ENCODE measurements around the gene KCNAB1.

Gene KCNAB1

DNA sequence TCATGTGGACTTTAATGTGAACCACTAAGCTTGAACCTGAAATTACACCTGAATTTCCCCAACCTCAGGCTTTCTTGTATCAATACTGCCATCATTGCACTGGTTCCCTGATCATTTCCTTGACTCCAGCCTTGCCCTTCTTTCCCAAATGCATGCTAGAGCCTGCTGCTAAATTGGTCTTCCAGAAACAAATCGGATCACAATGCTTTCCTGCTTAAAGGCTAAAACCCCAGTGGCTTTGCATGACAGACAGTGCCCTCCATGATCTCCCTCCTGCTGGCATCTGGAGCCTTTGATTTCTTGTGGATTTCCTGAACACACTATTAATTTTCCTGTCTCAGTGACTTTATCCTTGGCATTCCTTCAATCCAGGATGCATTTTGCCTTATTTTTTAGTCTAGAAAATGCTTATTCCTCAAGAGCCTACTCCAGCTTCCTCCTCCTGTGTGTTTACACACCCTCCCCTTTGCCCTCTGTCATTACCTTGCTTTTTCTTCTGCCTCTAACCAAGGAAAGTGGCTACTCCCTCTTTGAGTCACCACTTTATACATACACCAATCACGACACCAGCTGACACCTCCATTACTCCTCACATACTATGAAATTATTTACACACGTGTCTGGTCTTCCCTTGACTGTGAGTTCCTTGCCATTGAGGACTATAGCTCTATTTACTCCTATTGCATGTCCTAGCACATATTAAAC is 214.6 kb downstream of the KCNAB1 start:
- no peak for FAIRE-seq

DNA sequence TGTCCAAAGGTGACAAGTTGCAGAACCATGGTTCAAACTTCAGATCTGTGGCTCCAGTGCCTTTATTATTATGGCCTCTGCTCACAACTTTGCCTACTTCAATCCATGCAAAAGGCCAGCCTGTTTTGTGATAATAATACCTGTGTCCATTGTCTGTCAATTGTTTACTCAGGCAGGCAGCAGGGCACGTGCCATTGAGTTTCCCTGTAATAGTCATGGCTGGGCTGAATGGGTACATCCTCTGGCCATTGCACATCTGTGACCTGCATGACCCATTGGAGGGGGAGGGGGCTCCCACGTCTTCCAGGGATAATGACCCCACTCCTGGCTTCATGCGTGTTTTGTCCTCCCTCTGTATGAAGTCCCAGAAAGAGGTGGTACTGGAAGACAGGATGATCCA is 219.1 kb downstream of the KCNAB1 start:
- FAIRE-seq, result no peak

DNA sequence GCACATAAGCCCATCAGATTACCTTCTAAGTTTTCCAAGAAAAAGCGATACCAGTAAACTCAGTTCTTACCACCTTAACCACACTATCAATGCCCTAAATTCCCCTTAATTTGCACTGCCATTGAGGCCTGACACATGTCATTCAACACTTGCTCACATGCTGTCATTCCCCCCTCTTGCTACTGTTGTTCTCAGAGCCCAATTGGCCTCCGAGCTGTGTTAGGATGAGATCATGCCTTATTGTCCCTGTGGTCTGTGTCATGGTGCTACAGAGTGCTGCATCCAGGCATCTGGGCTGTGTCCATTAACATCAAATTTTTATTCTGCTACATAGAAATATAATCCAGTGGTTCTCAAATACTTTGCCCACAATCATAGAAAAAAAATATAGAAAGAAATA is 221.0 kb downstream of the KCNAB1 start:
- no peak for FAIRE-seq

- FAIRE-seq, result no peak
Observed at GRCh38 chr3:156341831-156342416, 221.5 kb downstream of the KCNAB1 start.

DNA sequence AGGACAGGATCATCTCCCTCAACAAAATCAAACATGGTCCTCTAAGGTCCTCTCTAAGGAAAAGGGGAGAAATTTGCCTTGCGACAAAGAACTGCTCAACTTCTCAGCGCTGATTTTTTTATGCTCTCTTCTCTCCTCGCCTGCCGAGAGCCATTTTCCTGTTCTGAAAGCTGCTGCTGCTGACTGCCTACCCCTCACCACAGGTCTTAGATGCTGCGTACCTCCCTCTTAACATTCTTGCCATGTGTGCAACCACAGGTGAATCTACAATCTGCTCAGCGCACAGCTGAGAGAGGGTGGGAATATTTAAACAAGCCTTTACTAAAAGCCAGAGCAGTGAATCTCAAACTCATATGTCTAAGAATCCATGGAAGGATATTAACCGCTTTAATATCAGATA is 223.8 kb downstream of the KCNAB1 start:
- FAIRE-seq, result no peak

DNA sequence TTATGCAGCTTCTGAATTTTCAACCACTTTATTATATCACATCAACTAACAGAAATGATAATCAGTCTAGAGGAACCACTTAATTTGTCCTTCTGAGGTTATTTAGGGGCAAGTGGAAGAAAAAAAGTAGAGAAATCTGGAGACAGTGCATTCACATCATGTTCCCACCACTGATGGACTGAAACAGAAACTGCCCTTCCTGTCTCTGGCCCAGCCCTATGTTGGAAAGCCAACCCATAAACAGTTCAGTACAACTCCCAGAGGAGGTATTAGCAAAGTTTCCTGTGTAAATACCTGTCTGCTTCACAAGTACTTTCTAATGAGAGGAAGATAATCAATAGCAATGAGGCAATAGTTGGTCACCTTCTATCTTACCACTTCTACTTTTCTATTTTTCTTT is 228.7 kb downstream of the KCNAB1 start:
- no peak for FAIRE-seq

GRCh38 chr3:156349978-156350377 is 229.6 kb downstream of the KCNAB1 start:
- no peak for FAIRE-seq

GRCh38 chr3:156350781-156351180 is 230.4 kb downstream of the KCNAB1 start:
- FAIRE-seq, result no peak

DNA sequence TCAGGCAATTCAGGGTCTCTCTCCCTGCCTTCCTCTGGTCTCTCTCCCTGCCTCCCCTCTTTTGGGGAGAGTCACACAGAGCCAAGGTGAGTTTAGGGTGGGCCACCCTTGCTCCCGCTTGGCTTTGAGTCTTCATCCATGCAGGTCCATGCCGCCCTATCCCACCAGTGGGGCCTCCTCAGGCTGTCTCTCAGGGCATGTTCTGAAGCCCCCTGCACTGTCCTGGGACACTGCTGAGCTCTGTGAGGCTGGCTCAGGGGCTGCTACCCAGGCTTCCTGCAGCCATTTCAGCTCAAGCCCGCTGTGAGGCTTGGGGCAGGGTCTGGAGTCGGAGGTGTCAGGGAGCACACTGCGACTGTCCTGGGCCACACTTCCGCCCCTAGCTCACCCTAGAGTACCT is 231.4 kb downstream of the KCNAB1 start:
- no peak for FAIRE-seq

DNA sequence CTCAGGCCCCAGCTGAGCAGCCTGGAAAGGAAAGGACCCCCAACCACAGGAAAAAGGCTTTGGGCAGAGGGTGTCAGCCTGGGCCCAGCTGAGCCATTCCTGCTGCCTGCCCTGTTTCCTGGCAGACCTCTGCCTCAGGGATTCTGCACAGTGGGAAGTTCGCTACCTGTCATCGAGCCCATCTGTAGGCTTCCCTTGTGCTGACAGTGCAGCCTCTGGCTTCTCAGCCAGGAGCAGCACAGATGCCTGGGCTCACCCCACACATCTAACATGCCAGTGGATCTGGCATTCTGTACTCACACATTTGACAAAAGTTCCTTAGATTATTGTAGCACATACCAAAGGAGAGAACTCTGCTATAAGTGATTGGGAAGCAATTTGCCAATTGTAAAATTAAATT is 232.3 kb downstream of the KCNAB1 start:
- no peak for FAIRE-seq

DNA sequence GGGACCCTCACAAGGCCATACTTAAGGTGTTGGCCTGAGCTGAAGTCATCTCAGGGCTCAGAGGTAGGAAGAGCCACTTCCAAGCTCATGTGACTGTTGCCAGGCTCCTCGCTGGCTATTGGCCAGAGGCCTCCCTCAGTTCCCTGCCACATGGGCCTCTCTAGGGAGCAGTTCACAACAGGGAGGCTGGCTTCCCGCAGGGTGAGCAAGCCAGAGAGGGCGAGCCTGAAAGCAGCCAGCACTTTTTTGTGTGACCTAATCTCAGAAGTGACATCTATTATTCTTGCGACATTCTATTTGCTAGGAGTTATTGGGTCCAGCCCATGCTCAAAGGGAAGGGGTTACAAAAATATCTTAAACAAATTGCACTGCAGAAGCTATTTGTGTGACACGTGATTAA is 233.2 kb downstream of the KCNAB1 start:
- no peak for FAIRE-seq

- no peak for FAIRE-seq
Observed at GRCh38 chr3:156356537-156357363, 236.4 kb downstream of the KCNAB1 start.

- FAIRE-seq, result no peak
Observed at GRCh38 chr3:156358232-156358631, 237.9 kb downstream of the KCNAB1 start.

DNA sequence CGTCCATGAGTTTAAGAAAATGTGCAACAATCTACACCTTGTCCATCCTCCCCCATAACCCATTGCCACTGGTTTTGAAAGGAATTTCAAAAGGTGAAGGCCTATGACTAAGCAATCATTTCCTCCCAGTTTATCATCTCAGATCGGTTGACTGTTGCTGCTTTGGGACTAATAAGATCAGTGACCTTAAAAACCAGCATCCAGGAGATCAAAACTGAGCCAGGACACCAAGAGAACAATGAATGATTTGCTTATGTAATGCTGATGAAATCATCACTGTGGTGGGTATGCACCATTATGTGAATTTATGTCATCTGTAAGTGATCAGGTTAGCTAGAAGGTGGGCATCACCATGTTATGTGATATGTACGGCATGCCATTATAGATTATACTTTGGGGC is 239.0 kb downstream of the KCNAB1 start:
- no peak for FAIRE-seq

- no peak for FAIRE-seq
Observed at GRCh38 chr3:156360083-156360482, 239.7 kb downstream of the KCNAB1 start.

- FAIRE-seq, result no peak
Observed at GRCh38 chr3:156360963-156361362, 240.6 kb downstream of the KCNAB1 start.

DNA sequence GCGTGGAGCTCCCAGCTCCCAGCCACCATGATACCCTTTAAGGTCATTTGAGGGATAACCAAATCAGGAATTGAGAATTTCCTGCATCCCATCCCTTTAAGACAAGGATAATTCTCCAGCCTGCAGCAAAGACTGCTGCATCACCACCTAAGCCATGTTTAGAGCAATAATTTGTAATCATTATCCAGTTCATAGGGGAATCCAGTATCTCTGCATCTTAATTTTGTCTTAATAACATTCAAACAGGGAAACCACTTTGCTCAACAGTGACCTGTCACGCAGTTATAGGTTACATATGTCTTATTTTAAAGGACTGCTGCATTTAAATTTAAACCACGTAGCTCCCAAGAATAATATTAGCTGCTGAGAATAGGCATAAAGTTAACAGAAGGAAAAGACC is 246.2 kb downstream of the KCNAB1 start:
- FAIRE-seq, result no peak

DNA sequence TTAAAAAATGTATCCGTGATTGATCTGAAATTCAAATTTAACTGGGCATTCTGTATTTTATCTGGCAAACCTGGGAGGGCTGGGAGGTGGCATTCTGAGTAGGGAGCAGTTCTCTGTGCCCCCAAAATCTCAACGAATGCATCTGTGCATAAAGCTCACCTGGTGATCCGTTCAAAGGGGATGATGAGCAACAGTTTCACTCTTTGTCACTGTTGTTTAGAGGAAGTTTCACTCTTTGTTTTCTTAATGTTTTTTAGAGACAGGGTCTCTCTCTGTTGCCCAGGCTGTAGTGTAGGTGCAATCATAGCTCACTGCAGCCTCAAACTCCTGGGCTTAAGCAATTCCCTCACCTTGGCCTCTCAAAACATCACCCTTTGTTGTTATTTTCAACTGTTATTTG is 247.8 kb downstream of the KCNAB1 start:
- no peak for FAIRE-seq

DNA sequence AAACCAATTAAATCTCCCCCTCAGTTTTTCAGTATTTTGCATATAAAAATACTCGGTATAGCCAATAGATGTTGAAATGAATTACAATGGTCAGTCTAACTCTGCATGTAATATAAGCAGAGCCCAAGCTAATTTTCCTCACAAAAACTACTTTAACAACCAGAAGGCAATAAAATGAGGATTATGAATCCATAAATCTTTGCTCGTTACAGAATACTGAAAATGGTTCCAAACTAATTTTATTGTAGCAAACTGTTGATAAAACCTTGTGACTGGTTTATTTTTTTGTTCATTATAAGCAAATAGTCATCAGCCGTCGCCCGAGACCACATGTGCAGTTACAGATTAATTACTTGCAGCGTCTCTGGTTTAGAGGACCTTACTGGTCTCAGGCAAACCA is 251.3 kb downstream of the KCNAB1 start:
- peak; percentile 98 for FAIRE-seq

GRCh38 chr3:156373095-156373494 is 252.7 kb downstream of the KCNAB1 start:
- no peak for FAIRE-seq

DNA sequence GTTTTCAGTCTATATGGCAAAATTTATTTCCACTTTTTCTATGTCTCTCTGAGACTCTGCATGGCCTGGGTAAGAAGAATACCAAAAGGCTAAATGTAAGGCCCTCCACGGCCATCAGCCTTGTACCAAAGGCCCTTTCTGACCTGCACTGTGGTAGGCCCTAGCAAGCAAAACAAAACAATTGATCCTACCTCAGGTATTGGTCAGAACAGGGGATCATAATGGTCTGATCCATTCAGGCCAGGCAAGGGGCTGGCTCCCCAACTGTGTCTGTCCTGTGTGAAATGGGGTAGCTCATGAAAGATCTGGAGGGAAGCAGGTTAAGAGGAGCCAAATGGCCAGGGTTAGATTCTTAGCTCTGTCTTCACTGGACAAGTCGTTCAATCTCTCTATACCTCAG is 253.3 kb downstream of the KCNAB1 start:
- FAIRE-seq, result no peak

- FAIRE-seq, result no peak
Observed at GRCh38 chr3:156376199-156376598, 255.8 kb downstream of the KCNAB1 start.

DNA sequence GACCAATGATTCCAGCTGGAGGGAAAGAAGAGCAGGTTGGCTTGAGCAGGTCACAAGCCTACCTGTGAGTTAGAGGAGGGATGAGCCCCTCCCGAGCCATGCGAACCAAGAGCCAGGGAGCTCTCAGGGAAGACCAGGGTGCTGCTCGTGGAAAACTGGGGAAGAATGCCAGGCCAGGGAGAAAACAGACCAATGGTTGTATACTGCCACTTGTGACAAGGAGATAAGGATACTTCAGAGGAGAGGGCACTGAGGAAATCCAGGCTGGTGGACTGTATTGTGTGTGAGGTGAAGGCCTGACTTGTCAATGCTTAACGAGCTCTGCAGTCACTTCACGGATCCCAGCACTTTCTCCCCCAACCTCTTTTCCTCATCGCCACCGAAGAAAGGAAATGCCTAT is 256.9 kb downstream of the KCNAB1 start:
- FAIRE-seq, result no peak

DNA sequence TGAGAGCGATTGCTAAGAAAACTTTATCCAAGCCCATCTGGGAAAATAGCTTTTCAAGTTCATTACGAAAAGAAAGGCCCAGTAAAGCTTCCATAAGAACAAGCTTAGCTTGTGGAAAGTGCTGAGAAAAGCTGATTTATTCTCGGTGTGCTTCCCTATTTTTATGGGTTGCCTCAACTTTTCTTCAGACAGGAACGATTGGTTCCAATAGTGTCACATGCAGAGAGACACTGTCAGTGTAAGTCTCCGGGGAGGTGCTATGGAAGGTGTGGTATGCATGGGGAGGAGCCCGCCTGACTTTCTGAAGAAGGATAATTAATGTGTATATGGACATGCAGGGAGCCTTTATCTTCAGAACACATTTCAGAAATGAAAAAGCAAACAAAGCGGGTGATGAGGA is 257.3 kb downstream of the KCNAB1 start:
- no peak for FAIRE-seq
